Peyer's patch (tissue), 4 donors: ENCODE results near the gene IGFN1.

Source experiments
- CTCF ChIP-seq, 6 experiments: fragments of 450-650 bp in 4 of 6; fragments of 200-600 bp in 2 of 6; sonication (generic) in 1 of 6; IDR thresholded peaks; one replicate each; pipeline ENCODE4 v1.5.1; 2017 to 2019; ENCODE audit warnings: antibody characterized with exemption in 6 of 6, mild to moderate bottlenecking in 3 of 6, moderate library complexity in 1 of 6
- POLR2A ChIP-seq, 2 donors: fragments of 450-650 bp; IDR thresholded peaks; one replicate each; pipeline ENCODE4 v1.5.1; 2017; ENCODE audit warnings: antibody characterized with exemption in 2 of 2, mild to moderate bottlenecking in 2 of 2, moderate library complexity in 2 of 2

- TF ChIP-seq POLR2A (IDR thresholded peaks at IDR 0.05), result no peak
- no peak for TF ChIP-seq CTCF (IDR thresholded peaks at IDR 0.05)
Observed at GRCh38 chr1:201172326-201172725, 18.3 kb upstream of the IGFN1 start.
